Measurements from ENCODE around the gene GIPC2.

The GIPC2 gene

DNA sequence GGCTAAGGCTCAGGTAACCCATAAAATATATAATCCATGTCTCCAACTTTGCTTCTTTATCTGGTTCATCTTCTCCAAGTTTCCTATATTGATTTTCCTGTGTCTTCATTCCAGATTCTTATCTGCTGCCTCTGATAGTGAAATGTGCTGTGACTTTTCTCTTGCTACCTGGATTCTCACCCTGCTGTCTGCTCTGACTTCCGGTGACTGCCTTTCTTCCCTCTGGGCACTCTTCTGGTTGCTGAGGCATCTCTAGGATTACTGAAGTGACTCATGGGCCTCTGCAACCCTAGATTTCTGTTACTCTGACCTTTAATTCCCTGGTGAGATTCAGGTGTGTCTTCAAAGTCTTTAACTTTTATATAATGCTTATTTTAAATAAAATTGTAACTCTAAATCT lies 46.9 kb downstream of the GIPC2 start:
- TF ChIP-seq GATA2 (IDR thresholded peaks at IDR 0.05; ENCODE audit: low read depth, low read length) (no peak), GATA3 (IDR thresholded peaks at IDR 0.05; ENCODE audit: low read depth, low read length) (no peak)

DNA sequence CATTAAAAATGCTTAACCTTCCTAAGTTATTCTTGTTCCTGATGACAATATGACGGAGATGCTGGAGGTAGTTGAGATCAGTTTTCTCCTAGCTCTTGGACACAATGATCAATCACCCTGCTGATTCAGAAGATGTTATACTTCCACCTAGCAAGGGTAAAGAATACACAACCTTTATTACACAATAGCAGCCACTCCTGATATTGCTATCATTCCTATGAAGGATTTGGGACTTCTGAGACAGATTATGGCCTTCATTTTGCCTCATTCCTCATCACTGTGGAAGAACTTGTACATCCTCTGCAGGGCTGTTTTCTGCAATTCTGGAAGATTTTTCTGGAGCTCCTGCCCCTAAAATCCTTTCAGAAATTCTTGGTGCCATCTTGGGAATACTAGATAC lies 47.8 kb downstream of the GIPC2 start:
- no peak for TF ChIP-seq GATA2 (IDR thresholded peaks at IDR 0.05; ENCODE audit: low read depth, low read length)
- no peak for TF ChIP-seq GATA3 (IDR thresholded peaks at IDR 0.05; ENCODE audit: low read depth, low read length)

DNA sequence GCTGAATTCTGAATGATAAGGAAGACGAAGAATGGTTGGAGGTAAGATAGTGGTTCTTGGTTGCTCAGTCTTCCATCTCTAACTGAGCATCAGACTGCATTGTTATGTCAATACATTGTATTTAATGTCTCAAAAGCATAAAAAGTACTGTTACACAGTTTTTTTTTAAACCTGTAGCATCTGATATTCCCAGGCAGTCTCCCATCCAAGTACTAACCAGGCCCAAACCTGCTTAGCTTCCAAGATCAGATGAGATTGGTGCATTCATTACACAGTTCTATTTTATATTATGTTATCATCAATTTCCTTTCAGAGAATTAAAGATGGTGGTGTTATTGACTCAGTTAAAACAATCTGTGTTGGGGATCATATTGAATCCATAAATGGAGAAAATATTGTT lies 48.9 kb downstream of the GIPC2 start:
- TF ChIP-seq GATA3 (IDR thresholded peaks at IDR 0.05; ENCODE audit: low read depth, low read length) (no peak), GATA2 (IDR thresholded peaks at IDR 0.05; ENCODE audit: low read depth, low read length) (no peak)

DNA sequence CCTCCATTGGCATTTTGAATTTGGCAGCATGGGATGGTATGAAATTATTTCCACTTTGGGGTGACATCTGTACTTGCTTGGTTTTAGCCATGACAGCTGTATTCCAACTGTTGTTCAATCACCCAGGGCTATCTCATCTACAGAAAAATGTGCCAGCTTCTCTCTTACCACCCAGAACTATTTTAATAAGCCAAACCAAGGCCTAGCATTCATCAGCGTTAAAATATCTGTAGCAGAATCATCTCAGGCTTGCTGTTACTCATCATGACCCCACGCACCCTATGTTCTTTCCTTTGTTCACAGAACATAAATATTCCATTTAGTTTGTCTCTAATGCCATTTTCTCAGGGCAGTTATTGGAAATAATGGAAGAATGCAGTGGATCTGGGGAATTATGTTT lies 49.8 kb downstream of the GIPC2 start:
- TF ChIP-seq GATA2 (IDR thresholded peaks at IDR 0.05; ENCODE audit: low read depth, low read length) = no peak
- TF ChIP-seq GATA3 (IDR thresholded peaks at IDR 0.05; ENCODE audit: low read depth, low read length) = no peak

DNA sequence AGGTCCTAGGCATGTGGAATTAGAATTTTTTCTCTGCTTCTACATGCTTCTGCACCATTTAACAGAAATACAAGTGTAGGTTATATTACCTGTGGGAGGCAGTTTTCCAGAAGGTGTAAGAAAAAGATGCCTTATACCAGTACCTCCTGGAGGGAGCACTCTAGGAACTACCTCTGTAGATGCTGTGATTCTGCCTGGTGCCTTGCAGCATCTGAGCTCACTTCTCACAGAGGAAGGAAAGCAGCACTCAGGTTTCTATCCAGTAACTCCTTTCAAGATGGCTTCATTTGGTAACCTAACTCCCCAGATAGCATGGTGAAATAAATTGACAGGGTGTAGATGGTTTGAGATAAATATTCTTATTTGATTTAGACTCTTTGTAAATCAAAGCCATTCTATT lies 50.3 kb downstream of the GIPC2 start:
- no peak for TF ChIP-seq GATA2 (IDR thresholded peaks at IDR 0.05; ENCODE audit: low read depth, low read length)

DNA sequence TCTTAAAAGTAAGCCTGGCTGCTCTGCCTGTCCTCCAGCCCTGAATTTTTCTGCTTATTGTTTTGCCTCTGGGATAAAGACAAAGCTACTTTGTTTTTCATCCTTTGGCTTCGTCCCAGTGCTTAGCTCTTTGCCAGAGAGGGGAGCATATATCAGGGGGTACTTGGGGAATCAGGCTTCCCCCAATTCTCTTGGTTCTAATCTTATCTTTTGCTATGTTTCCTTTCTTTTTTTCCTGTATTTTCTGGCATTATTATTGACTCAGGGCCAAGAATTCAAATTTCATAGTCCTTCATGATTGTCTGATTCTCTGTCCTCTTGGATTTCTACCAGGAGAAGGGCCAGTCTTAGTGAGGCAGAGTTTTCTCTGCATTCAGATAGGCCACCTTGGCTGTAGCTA lies 51.2 kb downstream of the GIPC2 start:
- TF ChIP-seq GATA3 (IDR thresholded peaks at IDR 0.05; ENCODE audit: low read depth, low read length) (no peak), GATA2 (IDR thresholded peaks at IDR 0.05; ENCODE audit: low read depth, low read length) (no peak)

DNA sequence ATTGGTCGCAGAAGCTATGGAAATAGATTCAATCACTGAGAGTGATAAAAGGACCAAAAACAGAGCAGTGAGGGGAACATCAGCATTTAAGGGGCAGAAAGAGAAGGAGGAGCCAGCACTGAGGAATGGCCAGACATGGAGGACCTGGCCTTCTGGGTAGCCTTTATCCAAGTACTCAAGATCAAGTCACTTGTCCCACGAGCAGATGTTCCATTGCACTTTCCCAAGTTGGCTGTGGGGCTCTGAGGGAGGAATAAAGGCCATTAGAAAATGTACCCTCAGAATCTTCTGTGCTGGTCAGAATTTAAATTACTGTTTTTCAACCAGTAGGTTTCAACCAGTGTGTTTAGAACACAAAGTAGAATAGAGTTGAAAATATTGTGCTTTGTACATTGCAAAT lies 55.3 kb downstream of the GIPC2 start:
- TF ChIP-seq GATA2 (IDR thresholded peaks at IDR 0.05; ENCODE audit: low read depth, low read length) (no peak), GATA3 (IDR thresholded peaks at IDR 0.05; ENCODE audit: low read depth, low read length) (no peak)

DNA sequence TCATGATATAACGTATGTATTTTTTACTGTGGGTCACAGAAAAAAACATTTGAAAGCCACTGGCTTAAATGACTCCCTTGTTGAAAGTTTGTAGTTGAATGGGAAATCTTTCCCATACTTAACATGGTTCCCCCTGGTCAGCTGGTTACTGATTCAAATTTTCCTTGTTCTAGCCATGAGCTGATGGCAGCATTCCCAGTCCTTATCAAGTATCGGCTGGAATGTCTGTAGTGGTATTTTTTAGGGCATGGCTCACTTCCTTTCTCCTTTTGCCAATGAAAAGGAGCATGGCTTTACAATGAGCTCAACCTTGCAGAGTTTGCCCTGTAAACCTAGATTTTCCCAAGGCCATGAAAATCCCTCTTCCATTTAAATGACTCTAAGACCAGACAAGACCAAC lies 55.7 kb downstream of the GIPC2 start:
- no peak for TF ChIP-seq GATA3 (IDR thresholded peaks at IDR 0.05; ENCODE audit: low read depth, low read length)
- no peak for TF ChIP-seq GATA2 (IDR thresholded peaks at IDR 0.05; ENCODE audit: low read depth, low read length)

DNA sequence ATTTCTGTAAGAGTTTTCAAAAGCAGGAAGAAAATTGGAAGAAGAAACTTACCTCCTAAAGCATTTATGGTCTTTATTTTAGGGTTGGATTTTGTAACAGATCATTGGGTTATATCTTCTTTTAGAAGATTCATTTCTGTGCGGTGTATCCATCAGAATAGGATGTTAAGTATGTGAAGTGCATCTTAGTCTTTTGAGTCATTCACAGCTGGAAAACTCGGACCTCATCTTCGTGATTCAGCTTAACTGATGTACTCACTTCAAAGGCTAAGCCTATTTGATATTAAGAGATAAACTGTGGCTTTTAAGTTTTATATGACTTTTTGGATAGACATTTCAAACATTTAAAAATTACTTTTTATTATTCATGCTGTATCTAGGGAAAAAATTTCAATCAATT lies 56.3 kb downstream of the GIPC2 start:
- TF ChIP-seq GATA2 (IDR thresholded peaks at IDR 0.05; ENCODE audit: low read depth, low read length) (no peak), GATA3 (IDR thresholded peaks at IDR 0.05; ENCODE audit: low read depth, low read length) (no peak)

DNA sequence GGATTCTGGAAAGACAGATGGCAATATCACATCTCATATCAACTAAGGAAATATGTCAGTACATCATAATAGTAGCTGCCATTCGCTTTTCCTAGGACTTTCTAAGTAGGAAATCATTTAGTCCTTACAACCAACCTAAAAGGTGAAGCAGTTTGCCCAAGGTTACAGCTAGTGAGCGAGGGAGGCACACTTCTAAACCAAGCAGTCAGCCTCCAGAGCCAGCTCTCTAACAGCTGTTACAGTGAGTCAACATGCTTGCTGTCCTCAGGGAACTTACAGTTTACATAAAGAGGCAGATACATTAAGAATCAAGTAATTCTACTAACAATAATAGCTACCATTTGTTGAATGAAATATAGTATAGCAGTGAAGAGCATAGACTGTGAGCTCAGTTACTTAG lies 57.1 kb downstream of the GIPC2 start:
- TF ChIP-seq GATA3 (IDR thresholded peaks at IDR 0.05; ENCODE audit: low read depth, low read length) (no peak), GATA2 (IDR thresholded peaks at IDR 0.05; ENCODE audit: low read depth, low read length) (no peak)

DNA sequence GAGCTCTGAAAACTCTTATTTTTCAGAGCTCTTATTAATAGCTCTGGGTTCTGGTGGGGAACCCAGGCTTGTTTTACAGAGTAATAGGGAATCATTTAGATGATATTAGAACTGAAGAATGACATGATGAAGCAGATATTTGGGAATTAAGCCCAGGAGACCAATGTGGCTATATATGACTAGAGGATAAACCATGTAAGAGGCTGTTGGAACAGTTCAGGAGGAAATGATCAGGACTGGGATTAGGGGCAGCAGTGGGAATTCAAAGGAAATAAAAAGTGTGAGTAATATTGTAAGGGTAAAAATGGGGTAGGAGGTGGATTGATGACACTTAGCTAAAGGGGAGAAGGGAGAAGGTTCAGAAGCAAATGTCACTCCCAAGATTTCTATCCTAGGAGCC lies 58.6 kb downstream of the GIPC2 start:
- TF ChIP-seq GATA3 (IDR thresholded peaks at IDR 0.05; ENCODE audit: low read depth, low read length) (no peak), GATA2 (IDR thresholded peaks at IDR 0.05; ENCODE audit: low read depth, low read length) (no peak)

DNA sequence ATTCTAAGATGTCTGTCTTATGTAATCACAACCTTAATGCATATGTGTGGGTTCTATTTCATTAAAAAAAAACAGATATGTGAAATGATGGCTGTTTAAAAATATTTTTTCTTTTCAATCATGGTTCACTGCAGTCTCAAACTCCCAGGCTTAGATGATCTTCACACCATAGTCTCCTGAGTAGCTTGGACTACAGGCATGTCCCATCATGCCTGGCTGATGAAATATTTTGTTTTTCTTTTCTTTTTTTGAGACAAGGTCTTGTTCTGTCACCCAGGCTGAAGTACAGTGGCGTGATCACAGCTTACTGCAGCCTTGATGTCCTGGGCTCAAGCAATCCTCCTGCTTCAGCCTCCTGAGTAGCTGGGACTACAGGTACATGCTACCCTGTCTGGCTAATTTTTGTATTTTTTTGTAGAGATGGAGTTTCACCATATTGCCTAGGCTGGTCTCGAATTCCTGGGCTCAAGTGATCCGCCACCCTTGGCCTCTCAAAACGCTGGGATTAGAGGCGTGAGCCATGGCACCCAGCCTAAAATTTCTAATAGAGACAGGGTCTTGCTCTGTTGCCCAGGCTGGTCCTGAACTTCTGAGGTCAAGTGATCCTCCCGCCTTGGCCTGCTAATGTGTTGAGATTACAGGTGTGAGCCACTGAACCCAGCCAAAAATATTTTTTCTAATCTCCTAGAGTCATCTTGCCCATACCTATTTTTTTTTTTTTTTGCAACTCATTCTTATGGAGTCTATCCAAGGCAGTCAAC lies 67.6 kb downstream of the GIPC2 start:
- TF ChIP-seq GATA3 (IDR thresholded peaks at IDR 0.05; ENCODE audit: low read depth, low read length) (no peak), GATA2 (IDR thresholded peaks at IDR 0.05; ENCODE audit: low read depth, low read length) (no peak)

DNA sequence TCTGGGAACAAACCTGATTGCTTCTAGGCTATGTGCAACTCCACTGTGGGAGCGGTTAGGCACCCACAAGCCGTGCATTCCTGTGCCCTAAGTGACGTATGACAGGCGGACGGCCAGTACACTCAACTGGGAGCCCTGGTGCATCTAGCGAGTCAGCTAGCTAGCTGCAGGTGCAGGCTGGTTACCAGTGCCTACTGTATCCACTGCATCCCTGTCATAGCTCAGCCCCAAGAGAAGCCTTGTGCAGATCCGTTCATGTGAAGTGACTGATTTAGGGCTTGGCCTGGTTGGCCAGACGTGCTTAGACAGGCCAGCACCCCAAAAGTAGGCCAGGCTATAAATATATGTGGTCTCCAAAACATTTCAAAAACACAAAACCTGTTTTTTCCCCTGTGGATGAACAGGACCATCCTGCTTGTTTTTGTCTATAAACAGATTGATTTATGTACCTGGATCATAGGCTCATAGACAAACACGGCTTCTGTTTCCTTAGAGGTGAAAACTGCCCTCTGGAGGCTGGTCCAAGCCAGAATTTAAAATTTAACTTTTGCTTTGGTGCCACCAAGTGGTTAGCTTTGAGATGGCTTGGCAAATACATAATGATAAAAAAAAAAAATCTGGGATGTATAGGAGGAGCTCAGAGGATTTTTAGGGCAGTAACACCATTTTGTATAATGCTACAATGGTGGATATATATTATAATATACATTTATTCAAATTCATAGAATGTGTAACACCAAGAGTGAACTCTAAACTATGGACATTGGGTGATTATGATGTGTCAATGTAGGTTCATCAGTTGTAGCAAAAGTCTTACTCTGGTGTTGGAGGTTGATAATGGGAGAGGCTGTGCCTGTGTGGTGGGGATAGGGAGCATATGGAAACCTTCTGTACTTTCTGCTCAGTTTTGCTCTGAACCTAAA lies 68.5 kb downstream of the GIPC2 start:
- no peak for TF ChIP-seq GATA3 (IDR thresholded peaks at IDR 0.05; ENCODE audit: low read depth, low read length)
- TF ChIP-seq GATA2 (IDR thresholded peaks at IDR 0.05; ENCODE audit: low read depth, low read length) = no peak

DNA sequence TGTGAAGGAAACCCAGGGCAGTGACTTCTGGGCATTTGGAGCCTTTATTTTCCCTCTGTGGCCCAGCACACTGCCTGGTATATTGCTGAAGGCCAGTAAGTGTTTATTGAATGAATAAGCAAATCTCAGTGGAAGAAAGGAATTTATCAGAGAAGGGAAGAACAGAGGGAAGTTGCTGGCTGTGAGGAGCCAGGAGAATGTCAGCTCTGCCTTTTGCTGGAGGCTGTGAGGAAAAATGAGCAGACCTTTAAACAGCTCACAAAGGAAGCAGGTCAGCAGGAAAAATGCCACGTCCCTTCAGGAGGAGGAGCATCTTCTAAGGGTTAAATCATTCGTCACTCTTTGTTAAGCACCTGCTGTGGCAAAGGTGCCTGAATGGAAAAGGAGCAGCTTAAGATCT lies 75.9 kb downstream of the GIPC2 start:
- TF ChIP-seq GATA2 (IDR thresholded peaks at IDR 0.05; ENCODE audit: low read depth, low read length) = no peak
- no peak for TF ChIP-seq GATA3 (IDR thresholded peaks at IDR 0.05; ENCODE audit: low read depth, low read length)

DNA sequence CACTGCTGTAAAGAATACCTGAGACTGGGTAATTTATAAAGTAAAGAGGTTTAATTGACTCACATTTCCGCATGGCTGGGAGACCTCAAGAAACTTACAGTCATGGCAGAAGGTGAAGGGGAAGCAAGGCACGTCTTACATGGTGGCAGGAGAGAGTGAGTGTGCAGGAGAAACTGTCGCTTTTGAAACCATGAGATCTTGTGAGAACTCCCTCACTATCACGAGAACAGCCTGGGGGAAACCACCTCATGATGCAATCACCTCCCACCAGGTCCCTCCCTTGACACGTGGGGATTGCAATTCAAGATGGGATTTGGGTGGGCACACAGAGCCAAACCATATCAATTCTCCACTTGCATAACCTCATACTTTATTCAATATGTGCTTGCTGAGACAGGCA lies 76.6 kb downstream of the GIPC2 start:
- no peak for TF ChIP-seq GATA2 (IDR thresholded peaks at IDR 0.05; ENCODE audit: low read depth, low read length)
- no peak for TF ChIP-seq GATA3 (IDR thresholded peaks at IDR 0.05; ENCODE audit: low read depth, low read length)

Measured in SH-SY5Y (cell line).